ENCODE data around the gene RAD51B. TPM values are rescaled to one million over a fixed set of nuclear protein-coding genes. Genes with fewer than 3 reads are reported as not detected.

RAD51B gene
- total RNA-seq, 1 experiment from 2014 or later = 8.5 TPM

DNA sequence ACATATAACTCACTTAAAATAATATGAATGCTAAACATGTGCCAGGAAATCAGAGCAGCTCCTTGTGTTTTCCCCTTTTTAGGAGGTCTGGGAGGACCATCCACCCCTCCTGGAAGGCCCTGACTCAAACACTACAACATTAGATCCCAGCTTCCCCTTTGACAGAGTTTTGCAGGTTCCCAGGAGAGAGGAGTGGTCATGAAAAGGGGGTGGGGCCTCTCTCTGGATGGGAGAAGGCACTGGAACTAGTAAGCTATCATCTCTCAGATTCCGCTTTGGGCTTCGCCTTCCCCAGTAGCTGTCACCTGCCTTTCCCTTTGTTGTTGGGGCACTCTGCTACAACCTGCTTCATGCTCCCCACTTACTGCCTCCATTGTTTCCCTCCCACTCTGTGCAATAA lies 824.1 kb downstream of the RAD51B start:
- no TSS peak for BruUV-seq (replicated peaks)
- Histone ChIP-seq H3K27ac (ENCODE audit: low read length) (no peak overlapping the region), H3K4me1 (ENCODE audit: control insufficient read depth, insufficient read depth, low read length) (no peaks in the 10 kb centered on the region), H3K27me3 (ENCODE audit: control insufficient read depth, insufficient read depth, low read length) (no peaks in the 10 kb centered on the region), H3K9me3 (ENCODE audit: control insufficient read depth, insufficient read depth, low read depth, low read length) (peaks cover 5% of the 10 kb centered on the region; the same call in 1 of the 2 replicates), H3K4me3 (ENCODE audit: low read depth in 2 of 2, low read length in 2 of 2) (no peak overlapping the region), H3K36me3 (ENCODE audit: control insufficient read depth, insufficient read depth, low read length) (no peaks in the 10 kb centered on the region)
- TF ChIP-seq POLR2AphosphoS5 (IDR thresholded peaks at IDR 0.05; ENCODE audit: low read depth, low read length) (no peak), TCF7L2 (IDR thresholded peaks at IDR 0.05; ENCODE audit: low read depth, low read length) (no peak), SIN3A (IDR thresholded peaks at IDR 0.05; ENCODE audit: borderline replicate concordance, insufficient read depth, low read depth, low read length) (no peak)
- TF ChIP-seq, protein P1, sequence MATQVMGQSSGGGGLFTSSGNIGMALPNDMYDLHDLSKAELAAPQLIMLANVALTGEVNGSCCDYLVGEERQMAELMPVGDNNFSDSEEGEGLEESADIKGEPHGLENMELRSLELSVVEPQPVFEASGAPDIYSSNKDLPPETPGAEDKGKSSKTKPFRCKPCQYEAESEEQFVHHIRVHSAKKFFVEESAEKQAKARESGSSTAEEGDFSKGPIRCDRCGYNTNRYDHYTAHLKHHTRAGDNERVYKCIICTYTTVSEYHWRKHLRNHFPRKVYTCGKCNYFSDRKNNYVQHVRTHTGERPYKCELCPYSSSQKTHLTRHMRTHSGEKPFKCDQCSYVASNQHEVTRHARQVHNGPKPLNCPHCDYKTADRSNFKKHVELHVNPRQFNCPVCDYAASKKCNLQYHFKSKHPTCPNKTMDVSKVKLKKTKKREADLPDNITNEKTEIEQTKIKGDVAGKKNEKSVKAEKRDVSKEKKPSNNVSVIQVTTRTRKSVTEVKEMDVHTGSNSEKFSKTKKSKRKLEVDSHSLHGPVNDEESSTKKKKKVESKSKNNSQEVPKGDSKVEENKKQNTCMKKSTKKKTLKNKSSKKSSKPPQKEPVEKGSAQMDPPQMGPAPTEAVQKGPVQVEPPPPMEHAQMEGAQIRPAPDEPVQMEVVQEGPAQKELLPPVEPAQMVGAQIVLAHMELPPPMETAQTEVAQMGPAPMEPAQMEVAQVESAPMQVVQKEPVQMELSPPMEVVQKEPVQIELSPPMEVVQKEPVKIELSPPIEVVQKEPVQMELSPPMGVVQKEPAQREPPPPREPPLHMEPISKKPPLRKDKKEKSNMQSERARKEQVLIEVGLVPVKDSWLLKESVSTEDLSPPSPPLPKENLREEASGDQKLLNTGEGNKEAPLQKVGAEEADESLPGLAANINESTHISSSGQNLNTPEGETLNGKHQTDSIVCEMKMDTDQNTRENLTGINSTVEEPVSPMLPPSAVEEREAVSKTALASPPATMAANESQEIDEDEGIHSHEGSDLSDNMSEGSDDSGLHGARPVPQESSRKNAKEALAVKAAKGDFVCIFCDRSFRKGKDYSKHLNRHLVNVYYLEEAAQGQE (IDR thresholded peaks at IDR 0.05; ENCODE audit: insufficient read depth in 1 of 2, low read depth in 2 of 2, low read length in 1 of 2) = no peak
- TF ChIP-seq, protein P2, sequence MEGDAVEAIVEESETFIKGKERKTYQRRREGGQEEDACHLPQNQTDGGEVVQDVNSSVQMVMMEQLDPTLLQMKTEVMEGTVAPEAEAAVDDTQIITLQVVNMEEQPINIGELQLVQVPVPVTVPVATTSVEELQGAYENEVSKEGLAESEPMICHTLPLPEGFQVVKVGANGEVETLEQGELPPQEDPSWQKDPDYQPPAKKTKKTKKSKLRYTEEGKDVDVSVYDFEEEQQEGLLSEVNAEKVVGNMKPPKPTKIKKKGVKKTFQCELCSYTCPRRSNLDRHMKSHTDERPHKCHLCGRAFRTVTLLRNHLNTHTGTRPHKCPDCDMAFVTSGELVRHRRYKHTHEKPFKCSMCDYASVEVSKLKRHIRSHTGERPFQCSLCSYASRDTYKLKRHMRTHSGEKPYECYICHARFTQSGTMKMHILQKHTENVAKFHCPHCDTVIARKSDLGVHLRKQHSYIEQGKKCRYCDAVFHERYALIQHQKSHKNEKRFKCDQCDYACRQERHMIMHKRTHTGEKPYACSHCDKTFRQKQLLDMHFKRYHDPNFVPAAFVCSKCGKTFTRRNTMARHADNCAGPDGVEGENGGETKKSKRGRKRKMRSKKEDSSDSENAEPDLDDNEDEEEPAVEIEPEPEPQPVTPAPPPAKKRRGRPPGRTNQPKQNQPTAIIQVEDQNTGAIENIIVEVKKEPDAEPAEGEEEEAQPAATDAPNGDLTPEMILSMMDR (IDR thresholded peaks at IDR 0.05) = no peak
- intact Hi-C loops (cut with micrococcal nuclease; ENCODE audit: unreplicated experiment) (no loop called here), in situ Hi-C loops (cut with HindIII; ENCODE audit: low pct_unique_long_range_greater_than_20kb, low sequenced_read_pairs) (no loop called here)
- ChIA-PET CTCF (no interaction called here), POLR2A (no interaction called here)
- DNase-seq (ENCODE audit: low read depth, low spot score) (no peak), ATAC-seq (no peak)

DNA sequence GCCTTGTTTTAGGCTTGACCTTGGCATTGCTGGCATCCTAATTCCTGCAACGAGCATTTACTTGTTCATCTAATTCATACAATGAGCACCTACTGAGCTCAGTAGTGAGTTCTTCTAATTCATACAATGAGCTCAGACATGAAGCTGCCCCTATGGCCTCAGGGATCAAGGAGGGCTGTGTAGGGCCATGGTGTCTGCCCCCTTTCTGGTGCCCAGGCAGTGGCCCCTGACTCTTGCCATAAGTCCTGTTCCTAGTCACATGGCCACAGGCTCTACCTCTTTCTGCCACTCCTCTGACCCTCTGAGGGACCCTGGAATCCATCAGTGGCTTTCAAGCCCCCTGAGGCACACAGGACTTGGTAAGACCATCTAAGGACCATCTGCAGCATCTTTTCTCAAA lies 824.5 kb downstream of the RAD51B start:
- BruUV-seq (replicated peaks) = no TSS peak
- ChIA-PET CTCF (no interaction called here), POLR2A (no interaction called here)
- intact Hi-C loops (cut with micrococcal nuclease; ENCODE audit: unreplicated experiment) (no loop called here), in situ Hi-C loops (cut with HindIII; ENCODE audit: low pct_unique_long_range_greater_than_20kb, low sequenced_read_pairs) (no loop called here)
- no peaks in the 10 kb centered on the region for H3K4me1 ChIP-seq (ENCODE audit: control insufficient read depth, insufficient read depth, low read length)
- TF ChIP-seq, protein P2 (IDR thresholded peaks at IDR 0.05) = no peak
- no peak for TF ChIP-seq POLR2AphosphoS5 (IDR thresholded peaks at IDR 0.05; ENCODE audit: low read depth, low read length)
- TF ChIP-seq TCF7L2 (IDR thresholded peaks at IDR 0.05; ENCODE audit: low read depth, low read length) = no peak
- TF ChIP-seq, protein P1 (IDR thresholded peaks at IDR 0.05; ENCODE audit: insufficient read depth in 1 of 2, low read depth in 2 of 2, low read length in 1 of 2) = no peak
- TF ChIP-seq SIN3A (IDR thresholded peaks at IDR 0.05; ENCODE audit: borderline replicate concordance, insufficient read depth, low read depth, low read length) = no peak
- ATAC-seq (no peak), DNase-seq (ENCODE audit: low read depth, low spot score) (no peak)
- no peaks in the 10 kb centered on the region for H3K27me3 ChIP-seq (ENCODE audit: control insufficient read depth, insufficient read depth, low read length)
- H3K9me3 ChIP-seq (ENCODE audit: control insufficient read depth, insufficient read depth, low read depth, low read length) = peaks cover 5% of the 10 kb centered on the region; the same call in 1 of the 2 replicates
- H3K36me3 ChIP-seq (ENCODE audit: control insufficient read depth, insufficient read depth, low read length) = no peaks in the 10 kb centered on the region
- H3K4me3 ChIP-seq (ENCODE audit: low read depth in 2 of 2, low read length in 2 of 2) = no peak overlapping the region
- H3K27ac ChIP-seq (ENCODE audit: low read length) = no peak overlapping the region
